T-helper 1 cell treated with Interleukin-12 subunit alpha and Interleukin-12 subunit beta and Interleukin-4 antibody, amounts not matched to agents 30 μg/mL and 1 μg/mL, for 36 hours (primary cell): Measurements from ENCODE around the gene UBE4B.
"Not testable (repeated sequence)": the region's sequence is repeated elsewhere in the genome, so short reads cannot be mapped to it uniquely, and the experiment has no call there.

Source experiments
- H3K27ac Mint-ChIP-seq: one replicate; pipeline ENCODE4 v1.8.0; 2021; ENCODE audit warnings: mild to moderate bottlenecking, mixed read lengths
- H3K27me3 Mint-ChIP-seq: one replicate; pipeline ENCODE4 v1.8.0; 2021; ENCODE audit warnings: low read depth, mixed read lengths
- H3K36me3 Mint-ChIP-seq: one replicate; pipeline ENCODE4 v1.8.0; 2021; ENCODE audit warnings: low read depth, mixed read lengths
- H3K4me1 Mint-ChIP-seq: one replicate; pipeline ENCODE4 v1.8.0; 2021; ENCODE audit warnings: low read depth, mixed read lengths
- H3K4me3 Mint-ChIP-seq: one replicate; pipeline ENCODE4 v1.8.0; 2021; ENCODE audit warnings: mild to moderate bottlenecking, moderate library complexity, mixed read lengths
- H3K9me3 Mint-ChIP-seq: one replicate; pipeline ENCODE4 v1.8.0; 2021; ENCODE audit warnings: mixed read lengths

The UBE4B gene

DNA sequence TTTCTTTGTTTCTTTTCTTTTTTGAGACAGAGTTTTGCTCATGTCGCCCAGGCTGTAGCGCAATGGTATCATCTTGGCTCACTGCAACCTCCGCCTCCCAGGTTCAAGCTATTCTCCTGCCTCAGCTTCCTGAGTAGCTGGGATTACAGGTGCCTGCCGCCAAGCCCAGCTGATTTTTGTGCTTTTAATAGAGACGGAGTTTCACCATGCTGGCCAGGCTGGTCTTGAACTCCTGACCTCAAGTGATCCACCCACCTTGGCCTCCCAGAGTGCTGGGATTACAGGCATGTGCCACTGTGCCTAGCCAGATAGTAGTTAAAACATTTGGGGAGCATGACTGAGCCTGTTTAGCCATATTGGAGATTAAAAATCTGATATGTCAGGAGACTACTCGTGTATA, 187.9 kb downstream of the UBE4B start:
- H3K4me1 Mint-ChIP-seq: peaks cover 19% of the 10 kb centered on the region
- H3K27ac Mint-ChIP-seq, H3K27me3 Mint-ChIP-seq, H3K36me3 Mint-ChIP-seq, H3K9me3 Mint-ChIP-seq, H3K4me3 Mint-ChIP-seq: not testable (repeated sequence)

DNA sequence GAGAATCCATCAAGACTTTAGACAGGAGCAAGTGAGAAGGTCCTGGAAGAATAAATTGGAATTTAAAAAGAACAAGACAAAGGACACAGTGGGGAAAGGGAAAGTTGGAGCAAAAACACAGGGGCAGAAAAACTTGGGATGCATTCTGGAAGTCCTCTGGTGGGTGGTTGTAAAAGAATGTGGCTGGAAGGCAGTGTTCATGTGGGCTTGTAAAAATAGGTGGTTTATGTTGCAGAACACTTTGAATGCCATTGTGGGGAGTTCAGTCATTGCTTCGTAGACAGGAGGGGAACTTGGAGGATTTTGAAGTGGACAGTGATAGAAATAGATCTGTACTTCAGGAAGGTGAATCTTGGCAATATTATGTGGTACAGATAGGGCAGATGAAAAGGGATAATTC, 192.8 kb downstream of the UBE4B start:
- peaks cover 2% of the 10 kb centered on the region for H3K4me1 Mint-ChIP-seq
- H3K36me3 Mint-ChIP-seq: no peaks in the 10 kb centered on the region
- no peak overlapping the region for H3K27ac Mint-ChIP-seq
- no peaks in the 10 kb centered on the region for H3K27me3 Mint-ChIP-seq
- H3K9me3 Mint-ChIP-seq: no peaks in the 10 kb centered on the region
- H3K4me3 Mint-ChIP-seq: no peak overlapping the region

DNA sequence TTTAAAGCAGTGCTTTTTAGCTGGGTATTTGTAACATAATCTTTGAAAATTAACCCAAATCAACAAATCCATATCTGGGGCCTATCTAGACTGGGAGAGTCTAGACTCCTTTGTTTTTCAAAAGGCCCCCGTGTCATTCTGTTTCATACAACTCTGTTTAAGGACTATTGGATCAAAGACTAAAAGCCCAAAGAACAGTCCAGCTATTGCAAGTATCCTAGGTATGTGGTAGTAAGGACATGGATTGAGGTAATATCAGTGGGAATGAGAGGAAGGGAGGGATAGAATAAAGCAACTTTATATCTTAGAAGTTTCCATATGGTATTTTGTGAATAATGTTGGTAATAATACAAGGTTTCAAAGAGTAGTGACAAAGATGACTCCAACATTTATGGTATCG, 195.8 kb downstream of the UBE4B start:
- no peaks in the 10 kb centered on the region for H3K27me3 Mint-ChIP-seq
- H3K4me1 Mint-ChIP-seq: peaks cover 2% of the 10 kb centered on the region
- no peaks in the 10 kb centered on the region for H3K36me3 Mint-ChIP-seq
- H3K4me3 Mint-ChIP-seq: no peak overlapping the region
- H3K9me3 Mint-ChIP-seq: no peaks in the 10 kb centered on the region
- H3K27ac Mint-ChIP-seq: no peak overlapping the region

DNA sequence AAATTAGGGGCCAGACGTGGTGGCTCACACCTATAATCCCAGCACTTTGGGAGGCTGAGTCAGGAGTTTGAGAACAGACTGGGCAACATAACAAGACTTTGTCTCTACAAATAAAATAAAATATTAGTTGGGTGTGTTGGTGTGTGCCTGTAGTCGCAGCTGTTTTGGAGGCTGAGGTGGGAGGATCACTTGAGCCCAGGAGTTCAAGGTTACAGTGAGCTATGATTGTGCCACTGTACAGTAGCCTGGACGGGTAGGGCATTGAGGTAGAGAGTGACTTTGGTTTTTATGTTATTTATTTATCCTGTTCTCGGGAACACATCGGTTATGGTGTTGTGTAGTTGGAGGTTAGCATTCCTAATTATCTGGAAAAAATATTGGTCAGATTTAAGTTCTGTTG, 197.1 kb downstream of the UBE4B start:
- Mint-ChIP-seq H3K36me3 (no peaks in the 10 kb centered on the region), H3K9me3 (no peaks in the 10 kb centered on the region), H3K4me1 (peaks cover 2% of the 10 kb centered on the region), H3K4me3 (no peak overlapping the region), H3K27me3 (no peaks in the 10 kb centered on the region), H3K27ac (no peak overlapping the region)
